HEK293 (cell line): ENCODE results near the gene TP53BP2.

Source experiments
- BCL6B ChIP-seq: fragments of 450-650 bp; formaldehyde crosslinking; IDR thresholded peaks from 2 replicates; pipeline ENCODE4 v1.5.1; 2017; ENCODE audit warnings: missing biosample characterization, missing genetic modification characterization
- HIC1 ChIP-seq: fragments of 450-650 bp; formaldehyde crosslinking; IDR thresholded peaks from 2 replicates; pipeline ENCODE4 v1.5.1; 2016; ENCODE audit warnings: missing biosample characterization, missing genetic modification characterization
- HOXD13 ChIP-seq: sonication (generic); formaldehyde crosslinking; IDR thresholded peaks from 2 replicates; pipeline ENCODE4 v1.8.0; 2022; ENCODE audit warnings: missing genetic modification reagents, borderline replicate concordance
- KLF1 ChIP-seq: fragments of 450-650 bp; formaldehyde crosslinking; IDR thresholded peaks from 2 replicates; pipeline ENCODE4 v1.5.1; 2016; ENCODE audit warnings: missing biosample characterization, missing genetic modification characterization
- KLF8 ChIP-seq: fragments of 450-650 bp; formaldehyde crosslinking; IDR thresholded peaks from 2 replicates; pipeline ENCODE4 v1.5.1; 2016; ENCODE audit warnings: missing biosample characterization, missing genetic modification characterization
- MEIS1 ChIP-seq: sonication (generic); formaldehyde crosslinking; IDR thresholded peaks from 2 replicates; pipeline ENCODE4 v1.8.1; 2022; ENCODE audit warnings: missing genetic modification reagents, mild to moderate bottlenecking, borderline replicate concordance
- PRDM10 ChIP-seq: fragments of 450-650 bp; formaldehyde crosslinking; IDR thresholded peaks from 2 replicates; pipeline ENCODE4 v1.5.1; 2016; ENCODE audit warnings: missing biosample characterization, missing genetic modification characterization
- PRDM2 ChIP-seq: fragments of 450-650 bp; formaldehyde crosslinking; IDR thresholded peaks from 2 replicates; pipeline ENCODE4 v1.5.1; 2016; ENCODE audit warnings: missing biosample characterization, missing genetic modification characterization, borderline replicate concordance
- RBAK ChIP-seq: fragments of 450-650 bp; formaldehyde crosslinking; IDR thresholded peaks from 2 replicates; pipeline ENCODE4 v1.5.1; 2016; ENCODE audit warnings: missing biosample characterization, missing genetic modification characterization
- ZBTB1 ChIP-seq: fragments of 450-650 bp; formaldehyde crosslinking; IDR thresholded peaks from 2 replicates; pipeline ENCODE4 v1.5.1; 2016; ENCODE audit warnings: missing biosample characterization, missing genetic modification characterization
- ZBTB6 ChIP-seq: fragments of 450-650 bp; formaldehyde crosslinking; IDR thresholded peaks from 2 replicates; pipeline ENCODE4 v1.5.1; 2017; ENCODE audit warnings: missing biosample characterization, missing genetic modification characterization
- ZNF132 ChIP-seq: fragments of 450-650 bp; formaldehyde crosslinking; IDR thresholded peaks from 2 replicates; pipeline ENCODE4 v1.5.1; 2017; ENCODE audit warnings: missing biosample characterization, missing genetic modification characterization, borderline replicate concordance
- ZNF138 ChIP-seq: fragments of 450-650 bp; formaldehyde crosslinking; IDR thresholded peaks from 2 replicates; pipeline ENCODE4 v1.5.1; 2016; ENCODE audit warnings: missing biosample characterization, missing genetic modification characterization, borderline replicate concordance
- ZNF157 ChIP-seq: fragments of 450-650 bp; formaldehyde crosslinking; IDR thresholded peaks from 2 replicates; pipeline ENCODE4 v1.5.1; 2016; ENCODE audit warnings: missing biosample characterization, missing genetic modification characterization
- ZNF175 ChIP-seq: fragments of 450-650 bp; formaldehyde crosslinking; IDR thresholded peaks from 2 replicates; pipeline ENCODE4 v1.5.1; 2016; ENCODE audit warnings: missing biosample characterization, missing genetic modification characterization
- ZNF23 ChIP-seq: fragments of 450-650 bp; formaldehyde crosslinking; IDR thresholded peaks from 2 replicates; pipeline ENCODE4 v1.5.1; 2016; ENCODE audit warnings: missing biosample characterization, missing genetic modification characterization, borderline replicate concordance
- ZNF404 ChIP-seq: fragments of 450-650 bp; formaldehyde crosslinking; IDR thresholded peaks from 2 replicates; pipeline ENCODE4 v1.5.1; 2017; ENCODE audit warnings: missing biosample characterization, missing genetic modification characterization
- ZNF529 ChIP-seq: fragments of 450-650 bp; formaldehyde crosslinking; IDR thresholded peaks from 2 replicates; pipeline ENCODE4 v1.5.1; 2017; ENCODE audit warnings: missing genetic modification characterization, missing biosample characterization; ENCODE audit not compliant: insufficient replicate concordance
- ZNF560 ChIP-seq: fragments of 450-650 bp; formaldehyde crosslinking; IDR thresholded peaks from 2 replicates; pipeline ENCODE4 v1.5.1; 2017; ENCODE audit warnings: missing biosample characterization, missing genetic modification characterization, borderline replicate concordance
- ZNF596 ChIP-seq: fragments of 450-650 bp; IDR thresholded peaks from 2 replicates; pipeline ENCODE4 v1.5.0; 2018; ENCODE audit warnings: missing biosample characterization, mild to moderate bottlenecking, missing genetic modification characterization, moderate library complexity
- ZNF600 ChIP-seq: fragments of 450-650 bp; formaldehyde crosslinking; IDR thresholded peaks from 2 replicates; pipeline ENCODE4 v1.5.1; 2016; ENCODE audit warnings: missing biosample characterization, missing genetic modification characterization
- ZNF621 ChIP-seq: fragments of 450-650 bp; formaldehyde crosslinking; IDR thresholded peaks from 2 replicates; pipeline ENCODE4 v1.5.1; 2017; ENCODE audit warnings: missing biosample characterization, missing genetic modification characterization
- ZNF654 ChIP-seq: fragments of 450-650 bp; formaldehyde crosslinking; IDR thresholded peaks from 2 replicates; pipeline ENCODE4 v1.5.1; 2016; ENCODE audit warnings: low read depth, missing biosample characterization, missing genetic modification characterization
- ZNF670 ChIP-seq: fragments of 450-650 bp; formaldehyde crosslinking; IDR thresholded peaks from 2 replicates; pipeline ENCODE4 v1.5.1; 2016; ENCODE audit warnings: missing biosample characterization, missing genetic modification characterization, low read depth
- ZNF76 ChIP-seq: fragments of 450-650 bp; formaldehyde crosslinking; IDR thresholded peaks from 2 replicates; pipeline ENCODE4; 2016; ENCODE audit warnings: low read depth, missing biosample characterization, missing genetic modification characterization, borderline replicate concordance

Gene TP53BP2

GRCh38 chr1:223776075-223776814 is 69.5 kb downstream of the TP53BP2 start (continued):
- TF ChIP-seq BCL6B (tag by site-specific recombination) (no peak), ZNF560 (tag by site-specific recombination) (no peak), RBAK (tag by site-specific recombination) (no peak), ZNF76 (tag by site-specific recombination) (no peak), MEIS1 (CRISPR knock-in tag) (no peak), ZNF654 (no peak), ZBTB1 (tag by site-specific recombination) (no peak), ZNF175 (tag by site-specific recombination) (no peak), ZNF670 (tag by site-specific recombination) (no peak), HOXD13 (CRISPR knock-in tag) (no peak), ZNF23 (tag by site-specific recombination) (no peak), ZNF529 (no peak), PRDM10 (tag by site-specific recombination) (no peak), ZNF404 (tag by site-specific recombination) (no peak), ZNF138 (tag by site-specific recombination) (no peak), ZNF621 (tag by site-specific recombination) (no peak), ZNF132 (no peak), PRDM2 (no peak), KLF8 (tag by site-specific recombination) (no peak), ZBTB6 (tag by site-specific recombination) (no peak), ZNF596 (tag by site-specific recombination) (no peak), ZNF157 (no peak), KLF1 (no peak), HIC1 (tag by site-specific recombination) (peak; percentile 49; the same call in 1 of the 2 replicates), ZNF600 (tag by site-specific recombination) (peak; percentile 68)
